ENCODE results near the gene RGS3.
"Not testable (repeated sequence)": the region's sequence is repeated elsewhere in the genome, so short reads cannot be mapped to it uniquely, and the experiment has no call there.

The RGS3 gene

DNA sequence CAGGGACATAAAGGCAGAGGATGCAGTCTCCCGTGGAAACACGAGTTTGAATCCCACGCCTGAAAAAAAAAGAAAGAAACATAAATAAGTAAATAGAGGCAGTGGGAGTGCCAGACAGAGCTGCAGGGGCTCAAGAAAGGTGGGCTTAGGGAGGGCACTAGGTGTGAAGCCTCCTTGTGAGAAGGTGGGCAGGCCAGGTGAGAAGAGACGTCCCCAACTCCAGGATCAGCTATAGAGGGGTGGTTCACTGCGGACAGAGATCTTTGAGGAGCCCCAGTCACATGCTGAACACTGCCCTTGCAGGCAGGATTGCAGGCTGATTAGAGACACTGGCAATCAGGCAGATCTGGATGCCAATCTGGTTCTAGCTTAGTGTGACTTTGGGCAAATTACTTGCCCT, 172.1 kb downstream of the RGS3 start:
- no peak for DNase-seq (ENCODE audit: low spot score)

DNA sequence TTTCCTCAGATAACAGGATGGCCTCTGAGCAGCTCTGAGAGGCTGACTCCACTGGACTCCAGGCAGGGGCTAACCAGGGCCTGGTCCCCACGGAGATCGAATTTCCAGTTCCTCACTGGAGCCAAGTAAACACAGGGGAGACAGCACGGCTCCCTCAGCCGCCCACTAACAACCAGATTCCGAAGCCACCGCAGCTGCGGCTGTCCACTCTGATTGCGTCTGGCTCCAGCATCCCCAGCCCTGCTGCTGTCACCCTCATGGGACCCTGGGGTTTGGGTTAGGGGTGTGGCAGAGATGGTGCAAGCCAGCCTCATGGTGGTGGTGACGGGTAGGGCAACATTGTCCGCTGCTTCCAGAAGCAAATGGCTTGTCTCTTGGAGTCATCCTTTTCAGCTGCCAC, 172.6 kb downstream of the RGS3 start:
- DNase-seq (ENCODE audit: low spot score): no peak

DNA sequence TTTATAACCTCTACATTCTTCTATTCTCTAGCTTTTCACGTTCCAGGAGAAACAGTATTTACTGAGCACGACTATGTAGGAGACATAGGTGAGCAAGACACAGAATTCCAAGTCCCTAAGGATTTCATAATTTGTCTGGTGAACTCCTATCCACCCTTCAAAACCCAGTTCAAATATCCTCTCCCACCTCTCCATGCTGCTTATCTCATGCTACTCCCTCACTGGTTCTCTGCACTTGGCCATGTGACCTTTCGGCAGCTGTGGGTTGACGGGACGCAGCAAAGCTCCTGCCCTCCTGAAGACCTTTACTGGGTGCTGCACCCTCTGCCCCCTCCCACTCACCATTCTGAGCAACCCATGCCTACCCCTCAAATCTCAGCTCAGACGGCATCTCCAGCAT, 173.2 kb downstream of the RGS3 start:
- DNase-seq (ENCODE audit: low spot score): no peak

DNA sequence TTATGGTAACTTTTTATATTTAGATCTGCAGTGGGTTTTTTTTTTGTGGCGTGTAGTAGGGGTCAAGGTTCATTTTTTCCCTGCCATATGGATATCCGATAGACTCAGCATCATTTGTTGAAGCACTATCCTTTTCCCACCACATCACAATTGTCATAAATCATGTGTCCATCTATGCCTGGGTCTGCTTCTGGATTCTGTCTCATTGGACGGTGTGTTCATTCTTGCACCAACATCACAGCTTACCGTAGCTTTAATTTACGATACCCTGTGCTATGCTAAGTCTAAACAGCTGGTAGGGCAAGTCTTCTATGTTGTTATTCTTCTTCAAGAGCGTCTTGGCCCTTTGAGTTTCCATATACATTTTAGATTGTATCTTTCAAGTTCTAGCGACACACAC, 175.0 kb downstream of the RGS3 start:
- no peak for DNase-seq (ENCODE audit: low spot score)

DNA sequence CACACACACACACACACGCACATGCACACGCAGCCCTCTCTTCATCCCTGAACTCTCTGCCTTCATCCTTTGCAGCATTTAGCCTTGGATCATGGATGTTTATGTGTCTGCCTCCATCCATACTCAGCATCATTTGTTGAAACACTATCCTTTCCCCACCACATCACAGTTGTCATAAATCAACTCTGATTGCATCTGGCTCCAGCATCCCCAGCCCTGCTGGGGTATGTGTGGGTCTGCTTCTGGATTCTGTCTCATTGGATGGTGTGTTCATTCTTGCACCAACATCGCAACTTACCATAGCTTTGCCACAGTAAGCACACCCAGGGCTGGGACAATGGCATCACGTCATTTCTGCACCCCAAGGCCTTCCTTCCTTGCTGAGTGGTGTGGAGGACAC, 175.4 kb downstream of the RGS3 start:
- DNase-seq (ENCODE audit: low spot score): no peak

DNA sequence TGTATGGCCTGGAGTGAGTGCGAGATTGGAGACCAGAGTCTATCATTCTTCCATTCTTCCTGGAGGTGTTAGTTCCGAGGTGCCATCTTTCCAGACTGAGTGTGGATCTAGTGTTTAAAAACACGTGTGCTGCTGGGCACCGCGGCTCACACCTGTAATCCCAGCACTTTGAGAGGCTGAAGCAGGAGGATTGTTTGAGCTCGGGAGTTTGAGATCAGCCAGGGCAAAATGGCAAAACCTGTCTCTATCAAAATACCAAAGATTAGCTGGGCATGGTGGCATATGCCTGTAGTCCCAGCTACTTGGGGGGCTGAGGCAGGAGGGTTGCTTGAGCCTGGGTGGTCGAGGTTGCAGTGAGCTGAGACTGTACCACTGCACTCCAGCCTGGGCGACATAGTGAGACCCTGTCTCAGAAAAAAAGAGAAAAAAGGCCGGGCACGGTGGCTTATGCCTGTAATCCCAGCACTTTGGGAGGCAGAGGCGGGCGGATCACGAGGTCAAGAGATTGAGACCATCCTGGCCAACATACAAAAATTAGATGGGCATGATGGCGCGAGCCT, 176.0 kb downstream of the RGS3 start:
- not testable (repeated sequence) for DNase-seq (ENCODE audit: low spot score)

DNA sequence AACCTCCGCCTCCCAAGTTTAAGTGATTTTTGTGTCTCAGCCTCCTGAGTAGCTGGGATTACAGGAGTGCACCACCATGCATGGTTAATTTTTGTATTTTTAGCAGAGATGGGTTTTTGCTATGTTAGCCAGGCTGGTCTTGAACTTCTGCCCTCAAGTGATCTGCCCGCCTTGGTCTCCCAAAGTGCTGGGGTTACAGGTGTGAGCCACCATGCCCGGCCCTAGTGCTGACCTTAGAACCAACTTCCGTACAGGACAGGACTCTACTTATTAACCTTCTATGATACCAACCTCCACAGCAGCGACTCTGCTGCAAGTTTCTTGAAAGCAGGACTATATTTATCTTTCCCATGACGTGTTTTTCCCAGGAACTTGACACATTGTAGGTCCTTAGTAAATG, 176.9 kb downstream of the RGS3 start:
- DNase-seq (ENCODE audit: low spot score): no peak

DNA sequence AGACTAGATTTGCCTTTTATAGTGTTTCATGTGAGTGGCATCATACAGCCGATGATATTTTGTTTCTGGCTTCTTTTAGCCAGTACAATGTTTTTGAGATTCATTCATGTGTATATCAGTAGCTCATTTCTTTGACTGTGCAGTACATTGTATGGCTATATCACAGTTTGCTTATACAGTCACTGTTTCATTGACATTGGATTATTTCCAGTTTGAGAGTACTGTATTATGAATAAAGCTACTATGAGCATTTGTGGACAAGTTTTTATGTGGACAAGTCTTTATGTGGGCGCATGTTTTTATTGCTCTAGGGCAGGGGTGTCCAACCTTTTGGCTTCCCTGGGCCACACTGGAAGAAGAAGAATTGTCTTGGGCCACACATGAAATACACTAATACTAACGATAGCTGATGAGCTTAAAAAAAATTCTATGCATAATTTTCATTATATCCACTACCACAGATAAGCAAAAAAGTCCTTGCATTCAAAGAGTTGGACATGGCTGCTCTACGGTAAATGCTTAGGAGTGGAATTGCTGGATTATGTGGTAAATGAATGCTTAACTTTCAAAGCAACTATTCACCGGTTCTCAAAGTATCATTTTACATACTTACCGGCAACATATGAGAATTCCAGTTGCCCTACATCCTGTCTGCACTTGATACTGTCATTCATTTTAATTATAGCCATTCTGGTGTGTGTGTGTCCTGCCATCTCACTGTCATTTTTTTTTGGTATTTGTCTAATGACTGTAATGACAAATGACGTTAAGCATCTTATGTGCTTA, 177.8 kb downstream of the RGS3 start:
- DNase-seq (ENCODE audit: low spot score): no peak

DNA sequence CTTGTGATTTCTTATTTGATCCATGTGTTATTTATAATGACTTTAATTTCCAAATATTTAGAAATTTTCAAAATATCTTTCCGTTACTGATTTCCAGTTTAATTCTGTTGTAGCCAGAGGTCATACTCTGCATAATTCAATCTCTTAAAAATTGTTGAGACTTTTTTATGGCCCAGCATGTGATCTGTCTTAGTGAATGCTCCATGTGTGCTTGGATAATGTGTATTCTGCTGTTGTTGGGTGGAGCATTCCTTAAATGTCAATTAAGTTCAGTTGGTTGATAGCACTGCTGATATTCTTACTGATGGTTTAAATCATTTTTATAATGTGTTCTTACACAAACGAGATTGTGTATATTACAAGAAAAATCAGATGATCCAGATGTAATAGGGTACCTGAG, 180.8 kb downstream of the RGS3 start:
- DNase-seq (ENCODE audit: low spot score): no peak

DNA sequence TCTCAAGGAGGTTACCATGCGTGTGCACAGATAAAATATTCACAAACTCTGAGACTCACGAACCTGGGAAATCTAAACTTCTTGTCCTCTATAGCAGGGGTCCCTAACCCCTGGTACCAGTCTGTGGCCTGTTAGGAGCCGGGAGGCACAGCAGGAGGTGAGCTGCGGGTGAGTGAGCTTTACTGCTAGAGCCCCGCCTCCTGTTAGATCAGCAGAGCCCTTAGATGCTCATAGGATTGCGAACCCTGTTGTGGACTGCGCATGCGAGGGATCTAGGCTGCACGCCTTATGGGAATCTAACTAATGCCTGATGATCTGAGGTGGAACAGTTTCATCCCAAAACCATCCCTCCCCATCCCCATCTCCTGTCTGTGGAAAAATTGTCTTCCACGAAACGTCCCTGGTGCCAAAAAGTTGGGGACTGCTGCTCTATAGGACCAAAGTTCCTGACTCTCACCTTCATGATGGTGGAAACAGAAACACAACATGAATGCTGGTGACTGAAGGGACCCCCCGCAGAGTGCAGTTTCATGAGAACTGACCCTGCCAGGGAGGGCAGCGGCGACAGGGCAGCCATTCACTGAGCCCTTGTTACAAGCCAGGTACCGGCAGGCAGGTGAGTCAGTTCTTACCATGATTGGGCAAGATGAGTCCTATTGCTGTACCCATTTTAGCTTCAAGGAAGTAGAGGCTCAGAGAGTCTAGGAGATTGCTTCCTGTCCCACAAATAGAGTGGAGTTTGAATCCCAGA, 181.9 kb downstream of the RGS3 start:
- no peak for DNase-seq (ENCODE audit: low spot score)

DNA sequence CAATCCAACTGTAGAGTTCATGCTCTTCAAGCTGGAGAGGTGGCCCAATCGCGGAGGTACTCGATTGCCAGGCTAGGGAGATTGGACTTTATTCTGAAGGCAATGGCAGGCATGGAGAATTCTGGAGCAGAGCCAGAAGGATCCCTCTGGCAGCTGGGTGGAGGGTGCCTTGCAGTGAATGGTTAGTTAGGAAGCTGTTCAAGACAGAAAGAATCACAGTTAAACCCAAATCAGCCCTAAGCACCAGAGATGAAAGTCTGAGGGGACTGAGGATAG, 182.4 kb downstream of the RGS3 start:
- DNase-seq (ENCODE audit: low spot score): no peak

DNA sequence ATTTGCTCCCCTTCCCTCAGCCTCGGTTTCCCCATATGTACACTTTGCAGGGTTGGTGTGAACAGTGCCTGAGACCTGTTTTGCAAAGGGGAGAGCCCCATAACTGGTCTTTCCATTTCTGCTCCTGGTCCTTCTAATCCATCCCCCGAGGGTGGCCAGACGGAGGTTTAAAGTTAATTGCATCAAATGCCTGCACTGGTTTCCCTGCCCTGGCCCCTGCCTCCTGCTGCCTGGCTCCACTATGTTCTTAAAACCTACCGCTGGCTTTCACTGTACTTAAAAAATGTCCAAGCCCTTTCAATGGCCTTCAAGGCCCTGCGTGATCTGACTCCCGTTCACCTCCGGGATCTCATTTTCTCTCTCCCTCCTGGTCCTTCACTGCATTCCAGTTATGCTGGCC, 183.0 kb downstream of the RGS3 start:
- no peak for DNase-seq (ENCODE audit: low spot score)
